H9 (cell line): ENCODE results near the gene RND1. TPM values are rescaled to one million over a fixed set of nuclear protein-coding genes. Genes with fewer than 3 reads are reported as not detected.

Experiments
- DNase-seq: peaks from one replicate; pipeline ENCODE4 v3.0.0-alpha.2; 2017
- H2AFZ ChIP-seq: one replicate; pipeline ENCODE4 v1.6.1; 2013; ENCODE audit warnings: mild to moderate bottlenecking, low read length, control low read depth, moderate library complexity
- H2AK5ac ChIP-seq: 2 replicates; pipeline ENCODE4 v1.6.1; 2013; ENCODE audit warnings: low read length, control low read depth, mixed read lengths; ENCODE audit not compliant: insufficient read length
- H2BK120ac ChIP-seq: one replicate; pipeline ENCODE4 v1.6.1; 2013; ENCODE audit warnings: low read depth, mild to moderate bottlenecking, low read length, control low read depth, inconsistent platforms; ENCODE audit not compliant: poor library complexity, severe bottlenecking
- H2BK12ac ChIP-seq: 2 replicates; pipeline ENCODE4 v1.6.1; 2013; ENCODE audit warnings: low read length, control low read depth, mixed read lengths, low read depth; ENCODE audit not compliant: insufficient read length
- H2BK15ac ChIP-seq: 2 replicates; pipeline ENCODE4 v1.6.1; 2013; ENCODE audit warnings: low read depth, low read length, control low read depth
- H2BK20ac ChIP-seq: one replicate; pipeline ENCODE4 v1.6.1; 2013; ENCODE audit warnings: low read depth, mild to moderate bottlenecking, low read length, control low read depth, inconsistent platforms; ENCODE audit not compliant: poor library complexity, severe bottlenecking
- H2BK5ac ChIP-seq: 2 replicates; pipeline ENCODE4 v1.6.1; 2013; ENCODE audit warnings: low read length, control low read depth, mixed read lengths; ENCODE audit not compliant: insufficient read length
- H3K14ac ChIP-seq: 2 replicates; pipeline ENCODE4 v1.6.1; 2013; ENCODE audit warnings: low read length, control low read depth; ENCODE audit not compliant: insufficient read depth
- H3K18ac ChIP-seq: 2 replicates; pipeline ENCODE4 v1.6.1; 2013; ENCODE audit warnings: low read depth, mild to moderate bottlenecking, mixed read lengths, low read length, control low read depth; ENCODE audit not compliant: insufficient read length
- H3K23ac ChIP-seq: 2 replicates; pipeline ENCODE4 v1.6.1; 2013; ENCODE audit warnings: low read length, control low read depth, mixed read lengths, low read depth; ENCODE audit not compliant: insufficient read length
- H3K23me2 ChIP-seq: 2 replicates; pipeline ENCODE4 v1.6.1; 2013; ENCODE audit warnings: low read depth, mild to moderate bottlenecking, mixed read lengths, low read length, control low read depth; ENCODE audit not compliant: insufficient read length, poor library complexity, severe bottlenecking
- H3K27ac ChIP-seq: 2 replicates; pipeline ENCODE4 v1.5.1; 2013; ENCODE audit warnings: low read length, control low read depth, mixed read lengths, low read depth; ENCODE audit not compliant: insufficient read length
- H3K27me3 ChIP-seq: 2 replicates; pipeline ENCODE4 v1.6.1; 2013; ENCODE audit warnings: low read length, control low read depth, inconsistent platforms; ENCODE audit not compliant: insufficient read depth
- H3K4ac ChIP-seq: 2 replicates; pipeline ENCODE4 v1.6.1; 2013; ENCODE audit warnings: low read depth, mild to moderate bottlenecking, control low read depth, inconsistent platforms, low read length, moderate library complexity
- H3K4me1 ChIP-seq: 2 replicates; pipeline ENCODE4 v1.6.1; 2013; ENCODE audit warnings: low read length, control low read depth, inconsistent platforms; ENCODE audit not compliant: insufficient read depth
- H3K4me2 ChIP-seq: 2 replicates; pipeline ENCODE4 v1.6.1; 2013; ENCODE audit warnings: low read length, control low read depth, mixed read lengths; ENCODE audit not compliant: insufficient read length, insufficient read depth
- H3K56ac ChIP-seq: 2 replicates; pipeline ENCODE4 v1.6.1; 2013; ENCODE audit warnings: low read depth, mild to moderate bottlenecking, mixed read lengths, low read length, control low read depth; ENCODE audit not compliant: insufficient read length
- H3K79me1 ChIP-seq: 2 replicates; pipeline ENCODE4 v1.6.1; 2013; ENCODE audit warnings: low read depth, mild to moderate bottlenecking, moderate library complexity, low read length, control low read depth, inconsistent platforms; ENCODE audit not compliant: insufficient read depth, poor library complexity, severe bottlenecking
- H3K79me2 ChIP-seq: 2 replicates; pipeline ENCODE4 v1.6.1; 2013; ENCODE audit warnings: low read length, control low read depth, inconsistent platforms; ENCODE audit not compliant: insufficient read depth
- H3K9ac ChIP-seq: 2 replicates; pipeline ENCODE4 v1.6.1; 2013; ENCODE audit warnings: low read length, control low read depth, mixed read lengths; ENCODE audit not compliant: insufficient read length; ENCODE audit errors: extremely low read depth
- H3K9me3 ChIP-seq: one replicate; pipeline ENCODE4 v1.6.1; 2013; ENCODE audit warnings: low read depth, low read length, inconsistent platforms; ENCODE audit not compliant: control insufficient read depth
- H3T11ph ChIP-seq: one replicate; pipeline ENCODE4 v1.6.1; 2013; ENCODE audit warnings: mild to moderate bottlenecking, low read length, control low read depth, inconsistent platforms
- H4K20me1 ChIP-seq: one replicate; pipeline ENCODE4 v1.6.1; 2013; ENCODE audit not compliant: control insufficient read depth, insufficient read length, insufficient read depth
- H4K5ac ChIP-seq: 2 replicates; pipeline ENCODE4 v1.6.1; 2013; ENCODE audit warnings: low read depth, mild to moderate bottlenecking, mixed read lengths, low read length, control low read depth; ENCODE audit not compliant: insufficient read length
- H4K8ac ChIP-seq: replicated peaks from 2 replicates; pipeline ENCODE4 v1.6.1; 2013; ENCODE audit warnings: low read length, control low read depth, mixed read lengths, low read depth; ENCODE audit not compliant: insufficient read length
- H4K91ac ChIP-seq: 2 replicates; pipeline ENCODE4 v1.6.1; 2013; ENCODE audit warnings: low read depth, mild to moderate bottlenecking, moderate library complexity, mixed read lengths, low read length, control low read depth; ENCODE audit not compliant: insufficient read length
- H3K27ac Mint-ChIP-seq, 3 experiments: 2 replicates in 2 of 3; 3 replicates in 1 of 3; pipeline ENCODE4 v1.8.0; 2020 to 2021; ENCODE audit warnings: mixed read lengths in 3 of 3, mild to moderate bottlenecking in 1 of 3, moderate library complexity in 1 of 3
- H3K27me3 Mint-ChIP-seq: 2 replicates; pipeline ENCODE4 v1.8.0; 2021; ENCODE audit warnings: low read depth, mild to moderate bottlenecking, moderate library complexity, mixed read lengths
- H3K36me3 Mint-ChIP-seq, 3 experiments: 2 replicates in 2 of 3; 3 replicates in 1 of 3; pipeline ENCODE4 v1.8.0; 2020 to 2021; ENCODE audit warnings: low read depth in 3 of 3, mixed read lengths in 3 of 3; ENCODE audit not compliant: insufficient read depth in 1 of 3
- H3K4me1 Mint-ChIP-seq, 2 experiments: 2 replicates each; pipeline ENCODE4 v1.8.0; 2020; ENCODE audit warnings: mixed read lengths in 2 of 2
- H3K4me3 Mint-ChIP-seq, 2 experiments: 2 replicates in 1 of 2; 3 replicates in 1 of 2; pipeline ENCODE4 v1.8.0; 2020 to 2021; ENCODE audit warnings: mild to moderate bottlenecking in 2 of 2, mixed read lengths in 2 of 2, moderate library complexity in 1 of 2
- H3K9me3 Mint-ChIP-seq, 2 experiments: 2 replicates in 1 of 2; 3 replicates in 1 of 2; pipeline ENCODE4 v1.8.0; 2020; ENCODE audit warnings: mild to moderate bottlenecking in 2 of 2, mixed read lengths in 2 of 2, moderate library complexity in 1 of 2
- WGBS: extraction: QIAGEN DNeasy Blood & Tissue Kit; methylation state at CpG from one replicate; pipeline ENCODE4 v1.1.7; 2013; ENCODE audit warnings: missing lambda C conversion rate, low lambda C conversion rate, mixed read lengths; ENCODE audit not compliant: insufficient read length; ENCODE audit errors: extremely low coverage; 5-methylcytosine and 5-hydroxymethylcytosine counted together
- total RNA-seq: library from RNA; stranded (reverse); gene quantifications from 2 replicates; pipeline ENCODE4 v1.2.1, GENCODE V29; 2021
- TF ChIP-seq, protein P1 (sequence below): fragments of 200-600 bp; sonication (generic); conservative IDR thresholded peaks from 3 replicates; pipeline ENCODE4 v1.8.0; 2021; ENCODE audit warnings: antibody characterized with exemption, mild to moderate bottlenecking

RND1 gene
- total RNA-seq, 1 experiment from 2014 or later: 9.7 TPM

DNA sequence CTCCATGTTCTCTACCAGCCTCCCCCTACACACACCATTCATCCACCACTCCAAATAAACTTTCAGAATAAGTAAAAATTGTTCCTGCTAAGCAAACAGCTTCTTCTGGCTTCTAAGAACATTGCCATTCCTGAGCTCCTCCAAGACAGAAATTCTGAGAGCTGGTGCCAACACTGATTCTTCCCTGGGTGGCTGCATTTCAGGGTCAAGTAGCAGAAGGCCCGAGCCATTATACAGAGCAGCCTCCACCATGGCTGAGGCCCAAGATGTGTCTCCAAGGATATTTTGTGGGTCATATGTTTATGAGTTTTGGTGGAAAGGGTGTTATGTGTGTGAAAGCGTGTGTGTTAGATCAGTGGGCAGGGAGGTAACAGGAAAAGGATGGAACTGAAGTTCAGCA is 3.5 kb upstream of the RND1 start:
- H3K14ac ChIP-seq: no peak overlapping the region
- H2BK5ac ChIP-seq: no peak overlapping the region
- H3K18ac ChIP-seq: no peak overlapping the region
- no peak overlapping the region for H3K4ac ChIP-seq
- no peaks in the 10 kb centered on the region for H3K9me3 ChIP-seq
- H2AFZ ChIP-seq: no peak overlapping the region
- H3K56ac ChIP-seq: no peak overlapping the region
- H2BK20ac ChIP-seq: no peak overlapping the region
- no peak overlapping the region for H3K9ac ChIP-seq
- H3K23me2 ChIP-seq: peaks cover 12% of the 10 kb centered on the region
- H2BK15ac ChIP-seq: no peak overlapping the region
- H3K27me3 ChIP-seq: no peaks in the 10 kb centered on the region
- H3K4me1 Mint-ChIP-seq: peaks cover 20 to 22% of the 10 kb centered on the region in 2 experiments
- no peak overlapping the region for H2BK12ac ChIP-seq
- H3K4me2 ChIP-seq: no peak overlapping the region
- no peak overlapping the region for H2BK120ac ChIP-seq
- 0 out of 7 replicates have a peak, but pooled peaks cover 0 to under 1% (median 0%) of the 10 kb centered on the region in 3 experiments for H3K36me3 Mint-ChIP-seq
- H3K4me1 ChIP-seq: peaks cover 4% of the 10 kb centered on the region; the same call in 1 of the 2 replicates
- no peak overlapping the region for H4K5ac ChIP-seq
- WGBS: 100% methylated on average over 1 of the region's 2 CpGs
- H3K79me2 ChIP-seq: no peaks in the 10 kb centered on the region
- H3K79me1 ChIP-seq: no peaks in the 10 kb centered on the region
- no peak overlapping the region for H3K23ac ChIP-seq
- H3K27ac ChIP-seq: no peak overlapping the region
- no peak overlapping the region for H4K91ac ChIP-seq
- H4K8ac ChIP-seq: no peak overlapping the region
- no peaks in the 10 kb centered on the region for H4K20me1 ChIP-seq
- no peaks in the 10 kb centered on the region; a peak in 2 of 5 replicates for H3K9me3 Mint-ChIP-seq
- H3T11ph ChIP-seq: no peak overlapping the region
- no peak overlapping the region; a peak in 1 of 7 replicates for H3K27ac Mint-ChIP-seq
- TF ChIP-seq, protein P1, sequence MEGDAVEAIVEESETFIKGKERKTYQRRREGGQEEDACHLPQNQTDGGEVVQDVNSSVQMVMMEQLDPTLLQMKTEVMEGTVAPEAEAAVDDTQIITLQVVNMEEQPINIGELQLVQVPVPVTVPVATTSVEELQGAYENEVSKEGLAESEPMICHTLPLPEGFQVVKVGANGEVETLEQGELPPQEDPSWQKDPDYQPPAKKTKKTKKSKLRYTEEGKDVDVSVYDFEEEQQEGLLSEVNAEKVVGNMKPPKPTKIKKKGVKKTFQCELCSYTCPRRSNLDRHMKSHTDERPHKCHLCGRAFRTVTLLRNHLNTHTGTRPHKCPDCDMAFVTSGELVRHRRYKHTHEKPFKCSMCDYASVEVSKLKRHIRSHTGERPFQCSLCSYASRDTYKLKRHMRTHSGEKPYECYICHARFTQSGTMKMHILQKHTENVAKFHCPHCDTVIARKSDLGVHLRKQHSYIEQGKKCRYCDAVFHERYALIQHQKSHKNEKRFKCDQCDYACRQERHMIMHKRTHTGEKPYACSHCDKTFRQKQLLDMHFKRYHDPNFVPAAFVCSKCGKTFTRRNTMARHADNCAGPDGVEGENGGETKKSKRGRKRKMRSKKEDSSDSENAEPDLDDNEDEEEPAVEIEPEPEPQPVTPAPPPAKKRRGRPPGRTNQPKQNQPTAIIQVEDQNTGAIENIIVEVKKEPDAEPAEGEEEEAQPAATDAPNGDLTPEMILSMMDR: no peak
- no peak overlapping the region for H3K4me3 Mint-ChIP-seq
- no peak for DNase-seq
- H3K27me3 Mint-ChIP-seq: no peaks in the 10 kb centered on the region
- H2AK5ac ChIP-seq: no peak overlapping the region
